Measurements from ENCODE around the gene FAR2. TPM values are rescaled to one million over a fixed set of nuclear protein-coding genes. Genes with fewer than 3 reads are reported as not detected.

Gene FAR2
- total RNA-seq, 1 experiment from 2014 or later, result 16.2 TPM

DNA sequence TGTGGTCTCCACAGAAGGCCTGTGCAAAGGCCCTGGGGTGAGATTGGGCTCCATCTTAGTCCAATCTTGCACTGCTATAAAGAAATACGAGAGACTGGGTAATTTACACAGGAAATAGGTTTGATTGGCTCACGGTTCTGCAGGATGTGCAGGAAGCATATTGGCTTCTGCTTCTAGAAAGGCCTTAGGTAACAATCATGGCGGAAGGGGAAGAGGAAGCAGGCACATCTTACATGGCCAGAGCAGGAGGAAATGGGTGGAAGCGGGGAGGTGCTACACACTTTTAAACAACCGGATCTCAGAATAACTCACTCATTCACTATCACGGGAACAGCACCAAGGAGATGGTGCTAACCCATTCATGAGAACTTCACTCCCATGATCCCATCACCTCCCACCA is 55.4 kb downstream of the FAR2 start:
- no peak overlapping the region for H3K4me3 ChIP-seq (ENCODE audit: insufficient read depth, low read depth, low read length)
- DNase-seq, result no peak
- H3K27me3 ChIP-seq (ENCODE audit: control insufficient read depth, insufficient read depth, low read length), result peaks cover 20% of the 10 kb centered on the region
- no peaks in the 10 kb centered on the region for H3K36me3 ChIP-seq (replicated peaks; ENCODE audit: control insufficient read depth, insufficient read depth, low read length)

DNA sequence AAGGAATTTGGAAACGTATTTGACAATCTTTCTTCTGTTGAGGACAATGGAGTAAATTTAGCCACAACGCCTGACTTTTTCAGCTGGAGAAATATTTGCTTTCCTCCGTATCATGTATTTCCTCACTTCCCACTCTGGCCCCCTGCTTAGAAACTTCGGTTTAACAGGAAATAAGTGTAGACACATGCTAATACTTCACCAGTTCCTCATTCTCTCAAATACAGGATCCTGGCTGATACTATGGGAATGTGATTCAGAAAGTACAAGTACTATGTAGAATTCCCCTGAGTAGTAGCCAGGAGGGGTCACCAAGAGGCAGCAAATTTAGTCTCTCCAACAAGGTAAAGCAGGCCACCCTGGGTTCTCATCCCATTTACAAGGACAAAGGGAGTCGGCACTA is 58.0 kb downstream of the FAR2 start:
- peaks cover 5% of the 10 kb centered on the region for H3K27me3 ChIP-seq (ENCODE audit: control insufficient read depth, insufficient read depth, low read length)
- no peak for DNase-seq
- no peak overlapping the region for H3K4me3 ChIP-seq (ENCODE audit: insufficient read depth, low read depth, low read length)
- H3K36me3 ChIP-seq (replicated peaks; ENCODE audit: control insufficient read depth, insufficient read depth, low read length), result no peaks in the 10 kb centered on the region

DNA sequence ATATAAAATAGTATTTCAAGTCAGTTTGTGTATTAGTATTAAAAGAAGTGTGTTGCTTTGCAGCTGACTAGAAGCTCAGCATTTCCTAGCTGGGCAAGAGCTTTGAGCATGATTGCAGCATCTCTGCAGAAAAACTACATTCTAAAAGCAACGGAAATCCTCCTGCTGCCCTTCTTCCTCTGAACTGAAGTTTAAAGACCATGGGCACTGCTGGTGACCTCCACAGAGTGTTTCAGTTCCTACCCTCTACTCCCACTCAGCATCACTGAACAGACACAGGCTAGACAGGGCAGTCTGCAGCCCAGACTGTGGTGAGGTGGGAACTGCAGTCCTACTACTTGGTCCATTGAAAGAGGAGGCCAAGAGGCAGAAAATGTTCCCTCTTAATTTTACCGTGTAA is 59.0 kb downstream of the FAR2 start:
- DNase-seq, result no peak
- H3K36me3 ChIP-seq (replicated peaks; ENCODE audit: control insufficient read depth, insufficient read depth, low read length), result no peaks in the 10 kb centered on the region
- H3K27me3 ChIP-seq (ENCODE audit: control insufficient read depth, insufficient read depth, low read length), result no peaks in the 10 kb centered on the region; the same call in 1 of the 2 replicates
- H3K4me3 ChIP-seq (ENCODE audit: insufficient read depth, low read depth, low read length), result no peak overlapping the region

GRCh38 chr12:29208936-29209701 is 60.0 kb downstream of the FAR2 start:
- Histone ChIP-seq H3K36me3 (replicated peaks; ENCODE audit: control insufficient read depth, insufficient read depth, low read length) (no peaks in the 10 kb centered on the region), H3K4me3 (ENCODE audit: insufficient read depth, low read depth, low read length) (no peak overlapping the region), H3K27me3 (ENCODE audit: control insufficient read depth, insufficient read depth, low read length) (no peaks in the 10 kb centered on the region; the same call in 1 of the 2 replicates)
- no peak for DNase-seq

- no peak for DNase-seq
- Histone ChIP-seq H3K4me3 (ENCODE audit: insufficient read depth, low read depth, low read length) (no peak overlapping the region), H3K27me3 (ENCODE audit: control insufficient read depth, insufficient read depth, low read length) (no peaks in the 10 kb centered on the region; the same call in 1 of the 2 replicates), H3K36me3 (replicated peaks; ENCODE audit: control insufficient read depth, insufficient read depth, low read length) (no peaks in the 10 kb centered on the region)
Measured at GRCh38 chr12:29211696-29212095, 62.6 kb downstream of the FAR2 start.

- Histone ChIP-seq H3K4me3 (ENCODE audit: insufficient read depth, low read depth, low read length) (no peak overlapping the region), H3K27me3 (ENCODE audit: control insufficient read depth, insufficient read depth, low read length) (no peaks in the 10 kb centered on the region), H3K36me3 (replicated peaks; ENCODE audit: control insufficient read depth, insufficient read depth, low read length) (no peaks in the 10 kb centered on the region)
- no peak for DNase-seq
Measured at GRCh38 chr12:29212682-29213403, 63.8 kb downstream of the FAR2 start.

DNA sequence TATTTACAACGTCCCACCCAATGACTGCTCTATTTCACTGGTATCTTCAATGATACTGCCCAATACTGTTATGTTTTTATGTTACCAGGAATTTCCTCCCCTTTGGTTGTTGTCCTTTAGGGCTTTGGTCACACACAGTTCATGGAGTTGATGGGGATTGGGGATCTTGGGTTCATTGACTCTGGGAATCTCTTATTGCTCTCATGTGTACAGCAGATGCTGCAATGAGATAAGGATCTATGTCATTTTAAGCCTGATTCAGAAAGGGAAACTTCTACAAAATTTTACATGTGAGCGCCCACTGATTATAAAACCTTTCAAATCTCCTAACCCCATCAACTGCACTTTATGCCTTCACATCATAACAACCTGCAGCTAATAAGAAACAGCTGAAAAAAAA is 67.2 kb downstream of the FAR2 start:
- Histone ChIP-seq H3K36me3 (replicated peaks; ENCODE audit: control insufficient read depth, insufficient read depth, low read length) (no peaks in the 10 kb centered on the region), H3K4me3 (ENCODE audit: insufficient read depth, low read depth, low read length) (no peak overlapping the region), H3K27me3 (ENCODE audit: control insufficient read depth, insufficient read depth, low read length) (no peaks in the 10 kb centered on the region)
- no peak for DNase-seq

GRCh38 chr12:29216797-29217575 is 67.9 kb downstream of the FAR2 start:
- Histone ChIP-seq H3K27me3 (ENCODE audit: control insufficient read depth, insufficient read depth, low read length) (no peaks in the 10 kb centered on the region), H3K4me3 (ENCODE audit: insufficient read depth, low read depth, low read length) (no peak overlapping the region), H3K36me3 (replicated peaks; ENCODE audit: control insufficient read depth, insufficient read depth, low read length) (no peaks in the 10 kb centered on the region)
- DNase-seq, result no peak

- Histone ChIP-seq H3K27me3 (ENCODE audit: control insufficient read depth, insufficient read depth, low read length) (no peaks in the 10 kb centered on the region), H3K36me3 (replicated peaks; ENCODE audit: control insufficient read depth, insufficient read depth, low read length) (no peaks in the 10 kb centered on the region), H3K4me3 (ENCODE audit: insufficient read depth, low read depth, low read length) (no peak overlapping the region)
- DNase-seq, result no peak
Measured at GRCh38 chr12:29220632-29221336, 71.7 kb downstream of the FAR2 start.

DNA sequence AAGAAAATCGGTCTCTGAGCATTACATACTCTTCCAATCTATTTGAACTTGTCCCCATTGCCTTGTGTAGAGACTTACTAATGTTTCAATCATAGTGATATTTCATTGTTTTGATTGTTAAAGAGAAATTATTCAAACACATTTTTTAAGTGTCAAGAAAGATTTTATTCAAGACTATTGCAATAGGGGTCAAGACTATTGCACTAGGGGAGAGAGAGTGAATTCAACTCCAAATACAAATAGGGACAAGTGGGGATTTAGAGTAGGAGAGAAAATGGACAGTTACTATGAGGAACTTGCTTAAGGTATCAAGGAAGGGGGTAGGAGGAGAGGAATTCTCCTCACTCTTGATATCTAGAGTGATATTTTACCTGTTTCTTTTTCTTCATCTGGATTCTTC is 73.1 kb downstream of the FAR2 start:
- no peak overlapping the region for H3K4me3 ChIP-seq (ENCODE audit: insufficient read depth, low read depth, low read length)
- no peak for DNase-seq
- H3K36me3 ChIP-seq (replicated peaks; ENCODE audit: control insufficient read depth, insufficient read depth, low read length), result no peaks in the 10 kb centered on the region
- no peaks in the 10 kb centered on the region for H3K27me3 ChIP-seq (ENCODE audit: control insufficient read depth, insufficient read depth, low read length)

DNA sequence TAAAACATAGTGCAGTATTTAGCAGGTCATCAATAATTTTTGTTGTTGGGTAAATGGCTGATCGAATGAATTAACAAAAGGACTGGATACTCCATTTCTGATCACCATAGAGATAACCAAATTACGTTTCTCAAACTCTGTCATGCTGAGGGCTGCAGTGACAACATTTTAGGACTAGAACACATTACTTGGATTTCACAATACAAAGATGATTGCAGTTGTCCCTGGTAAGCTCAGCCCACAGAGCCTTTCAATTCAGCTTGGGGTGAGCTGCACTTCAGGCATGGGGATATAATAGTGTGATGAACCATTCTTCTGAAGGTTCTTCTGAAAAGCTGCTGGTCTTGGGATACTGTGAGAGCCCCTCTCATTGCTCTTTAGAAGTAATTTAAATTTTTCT is 74.3 kb downstream of the FAR2 start:
- no peaks in the 10 kb centered on the region for H3K27me3 ChIP-seq (ENCODE audit: control insufficient read depth, insufficient read depth, low read length)
- H3K36me3 ChIP-seq (replicated peaks; ENCODE audit: control insufficient read depth, insufficient read depth, low read length), result no peaks in the 10 kb centered on the region
- H3K4me3 ChIP-seq (ENCODE audit: insufficient read depth, low read depth, low read length), result no peak overlapping the region
- no peak for DNase-seq

DNA sequence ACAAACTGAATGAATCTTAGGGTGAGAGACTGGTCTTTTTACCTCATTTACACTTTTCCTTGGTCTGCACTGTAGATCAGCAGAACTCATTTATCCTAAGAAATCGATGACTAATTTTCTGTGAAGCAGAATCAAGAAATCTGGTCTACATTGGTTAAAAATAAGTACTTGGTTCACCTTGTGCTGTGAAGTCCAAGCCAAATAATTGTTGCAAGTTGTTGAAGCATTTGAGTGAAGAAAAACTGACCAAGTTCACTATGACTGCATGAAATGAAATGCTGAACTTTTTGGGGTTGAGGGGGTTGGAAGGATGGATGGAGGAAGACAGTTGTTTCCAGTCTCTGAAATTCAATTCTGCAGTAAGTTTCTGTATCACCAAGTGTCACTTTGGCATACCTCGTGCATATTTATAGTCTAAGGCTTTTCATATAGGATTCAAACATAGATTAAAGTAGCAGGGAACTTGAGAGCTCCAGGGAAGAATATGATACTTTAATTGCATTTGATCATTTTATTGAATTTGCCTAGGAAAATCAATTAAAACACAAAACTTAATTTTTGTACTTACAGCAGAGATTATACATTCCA is 75.0 kb downstream of the FAR2 start:
- no peak for DNase-seq
- no peaks in the 10 kb centered on the region for H3K36me3 ChIP-seq (replicated peaks; ENCODE audit: control insufficient read depth, insufficient read depth, low read length)
- H3K4me3 ChIP-seq (ENCODE audit: insufficient read depth, low read depth, low read length), result no peak overlapping the region
- H3K27me3 ChIP-seq (ENCODE audit: control insufficient read depth, insufficient read depth, low read length), result no peaks in the 10 kb centered on the region

DNA sequence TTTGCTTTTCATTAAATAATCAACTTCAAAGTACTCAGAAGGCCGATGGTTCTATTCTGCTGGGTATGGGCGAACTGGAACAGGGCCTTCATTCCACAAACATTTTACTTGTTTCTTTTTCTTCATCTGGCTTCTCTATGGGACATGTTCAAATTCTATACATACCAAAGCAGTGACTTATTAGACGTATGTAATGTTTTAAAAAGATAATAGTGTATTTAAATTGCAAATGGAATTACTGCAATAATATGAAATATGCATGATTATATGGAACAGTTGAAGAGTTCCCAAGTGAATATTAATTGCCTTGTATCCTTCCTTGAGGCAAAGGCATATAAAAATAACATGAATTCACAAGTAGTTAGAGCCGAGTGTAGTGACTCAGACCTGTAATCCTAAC is 75.5 kb downstream of the FAR2 start:
- Histone ChIP-seq H3K27me3 (ENCODE audit: control insufficient read depth, insufficient read depth, low read length) (no peaks in the 10 kb centered on the region), H3K4me3 (ENCODE audit: insufficient read depth, low read depth, low read length) (no peak overlapping the region), H3K36me3 (replicated peaks; ENCODE audit: control insufficient read depth, insufficient read depth, low read length) (no peaks in the 10 kb centered on the region)
- no peak for DNase-seq

DNA sequence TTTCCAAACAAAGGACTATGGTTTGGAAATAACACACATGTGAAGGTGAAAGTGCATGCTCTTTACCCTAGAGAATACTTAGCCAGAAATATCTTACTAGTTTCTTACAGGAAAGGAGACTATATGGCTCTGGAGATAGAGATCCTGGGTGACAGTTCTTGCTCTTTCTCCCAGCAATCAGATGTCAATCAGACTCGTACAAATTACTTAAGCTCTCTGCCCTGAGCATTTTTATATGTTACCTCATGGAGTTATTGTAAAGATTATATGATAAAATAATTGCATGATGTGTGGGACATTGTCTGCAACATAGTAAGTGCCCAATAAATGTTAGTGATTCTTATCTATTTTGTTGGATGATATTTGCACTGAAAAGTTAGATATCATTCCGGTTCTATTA is 76.8 kb downstream of the FAR2 start:
- Histone ChIP-seq H3K4me3 (ENCODE audit: insufficient read depth, low read depth, low read length) (no peak overlapping the region), H3K27me3 (ENCODE audit: control insufficient read depth, insufficient read depth, low read length) (no peaks in the 10 kb centered on the region), H3K36me3 (replicated peaks; ENCODE audit: control insufficient read depth, insufficient read depth, low read length) (no peaks in the 10 kb centered on the region)
- no peak for DNase-seq
